Stromal cell of bone marrow (primary cell): ENCODE results near the gene TRMO.
"Not testable (repeated sequence)": the region's sequence is repeated elsewhere in the genome, so short reads cannot be mapped to it uniquely, and the experiment has no call there.

ENCODE experiments used
- DNase-seq: peaks from one replicate; pipeline ENCODE4 v3.0.0-alpha.2; 2012; ENCODE audit warnings: low read depth

Gene TRMO

GRCh38 chr9:97921959-97922724, at the start of gene TRMO:
Gene TRMO, minus strand, starts transcription at chr9:97922500. Its CDS starts 7 bp downstream, at chr9:97922493.
- peak; percentile 95 for DNase-seq

- no peak for DNase-seq
These were observed 47.9 kb upstream of the TRMO start for GRCh38 chr9:97970165-97970564.

- DNase-seq = no peak
These were observed 46.7 kb upstream of the TRMO start for GRCh38 chr9:97969014-97969413.

- no peak for DNase-seq
These were observed 44.2 kb upstream of the TRMO start for GRCh38 chr9:97966493-97966892.

GRCh38 chr9:97964901-97965300, 42.6 kb upstream of the TRMO start:
- DNase-seq = no peak

GRCh38 chr9:97963232-97963631, 40.9 kb upstream of the TRMO start:
- DNase-seq = no peak

- no peak for DNase-seq
These were observed 40.3 kb upstream of the TRMO start for GRCh38 chr9:97962575-97962974.

- no peak for DNase-seq
These were observed 39.8 kb upstream of the TRMO start for GRCh38 chr9:97962136-97962535.

- DNase-seq = no peak
These were observed 39.1 kb upstream of the TRMO start for GRCh38 chr9:97961361-97961760.

- not testable (repeated sequence) for DNase-seq
These were observed 38.5 kb upstream of the TRMO start for GRCh38 chr9:97960678-97961328.

- DNase-seq = no peak
These were observed 37.3 kb upstream of the TRMO start for GRCh38 chr9:97959585-97959984.

- DNase-seq = no peak
These were observed 36.7 kb upstream of the TRMO start for GRCh38 chr9:97958812-97959511.

GRCh38 chr9:97956331-97956730, 34.0 kb upstream of the TRMO start:
- no peak for DNase-seq

- DNase-seq = no peak
These were observed 32.3 kb upstream of the TRMO start for GRCh38 chr9:97954550-97954989.

GRCh38 chr9:97950873-97951272, 28.6 kb upstream of the TRMO start:
- not testable (repeated sequence) for DNase-seq

- DNase-seq = not testable (repeated sequence)
These were observed 24.8 kb upstream of the TRMO start for GRCh38 chr9:97947094-97947493.

- DNase-seq = not testable (repeated sequence)
These were observed 23.2 kb upstream of the TRMO start for GRCh38 chr9:97945470-97945869.

GRCh38 chr9:97944612-97945011, 22.3 kb upstream of the TRMO start:
- no peak for DNase-seq

- DNase-seq = no peak
These were observed 21.1 kb upstream of the TRMO start for GRCh38 chr9:97943308-97943855.

- no peak for DNase-seq
These were observed 19.0 kb upstream of the TRMO start for GRCh38 chr9:97941323-97941722.

GRCh38 chr9:97940741-97941140, 18.4 kb upstream of the TRMO start:
- no peak for DNase-seq

- DNase-seq = no peak
These were observed 17.9 kb upstream of the TRMO start for GRCh38 chr9:97940233-97940632.
